GM19193 (cell line): Measurements from ENCODE around the gene COL20A1.

Experiments used
- POLR2A ChIP-seq: IDR thresholded peaks from 4 replicates; pipeline ENCODE4 v1.6.1; 2011; ENCODE audit not compliant: insufficient read depth, insufficient read length; ENCODE audit errors: extremely low read depth

Gene COL20A1

DNA sequence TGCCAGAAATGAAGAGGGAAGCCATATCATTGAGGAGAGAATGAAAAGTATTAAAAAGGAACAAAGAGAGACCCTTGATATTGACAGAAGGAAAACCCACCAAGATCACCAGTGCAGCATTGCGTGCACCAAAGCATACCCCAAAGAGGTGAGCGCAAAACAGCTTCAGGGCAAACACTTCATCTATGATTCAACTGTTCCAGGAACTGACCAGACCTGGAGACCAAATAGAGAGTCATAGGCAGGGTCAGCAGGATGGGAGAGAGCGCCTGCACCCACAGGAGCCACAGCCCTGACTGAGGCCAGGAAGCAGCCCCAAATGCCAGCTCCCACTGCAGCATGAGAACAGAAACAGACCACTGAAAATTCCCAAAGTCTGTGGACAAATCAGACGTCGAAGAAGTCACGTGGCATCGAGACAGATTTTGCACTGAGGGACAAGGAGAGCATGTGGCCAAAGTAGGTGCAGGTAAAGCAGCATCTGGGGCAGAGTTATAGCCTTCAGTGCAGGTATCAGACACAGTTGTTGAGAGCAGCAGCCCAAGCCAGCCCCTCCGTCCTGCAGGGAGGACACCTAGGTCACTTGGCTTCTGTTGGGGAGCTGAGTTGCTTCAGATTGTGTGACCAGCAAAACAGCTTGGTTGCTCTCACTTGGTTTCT lies 38.9 kb downstream of the COL20A1 start:
- no peak for TF ChIP-seq POLR2A

DNA sequence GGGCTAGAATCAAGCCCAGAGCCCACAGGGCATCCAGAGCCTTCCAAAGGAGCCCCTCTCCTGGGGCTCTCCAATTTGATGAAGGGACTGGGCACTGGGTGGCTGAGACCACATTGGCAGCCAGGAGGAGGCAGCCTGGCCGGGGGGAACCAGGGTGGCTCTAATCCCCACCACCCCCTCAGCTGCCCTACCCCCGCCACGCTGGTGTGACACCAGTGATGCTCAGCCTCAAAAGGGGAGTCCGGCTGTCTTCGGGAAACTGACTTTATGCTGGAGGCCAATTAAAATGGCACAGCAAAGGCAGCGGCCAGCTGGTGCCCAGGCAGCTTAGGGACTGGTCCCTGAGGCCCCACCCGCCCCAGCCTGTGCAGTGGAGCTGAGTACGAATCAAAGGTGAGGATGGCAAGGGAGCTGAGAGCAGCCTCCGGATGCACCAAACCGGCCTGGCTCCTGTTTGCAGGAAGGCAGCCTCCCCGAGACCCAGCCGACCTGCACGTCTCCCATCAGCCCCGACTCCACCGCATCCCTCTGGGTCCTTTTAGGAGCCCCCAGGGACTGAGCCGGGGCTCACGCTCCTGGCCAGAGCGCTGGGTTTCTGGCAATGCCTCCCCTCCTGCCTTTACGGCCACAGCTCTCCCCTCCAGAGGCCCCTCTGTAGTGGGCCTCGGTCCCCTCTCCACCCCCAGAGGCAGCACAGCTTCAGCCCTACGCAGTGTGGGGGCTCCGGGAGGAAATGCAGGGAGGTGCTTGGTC lies 39.7 kb downstream of the COL20A1 start:
- TF ChIP-seq POLR2A: no peak

DNA sequence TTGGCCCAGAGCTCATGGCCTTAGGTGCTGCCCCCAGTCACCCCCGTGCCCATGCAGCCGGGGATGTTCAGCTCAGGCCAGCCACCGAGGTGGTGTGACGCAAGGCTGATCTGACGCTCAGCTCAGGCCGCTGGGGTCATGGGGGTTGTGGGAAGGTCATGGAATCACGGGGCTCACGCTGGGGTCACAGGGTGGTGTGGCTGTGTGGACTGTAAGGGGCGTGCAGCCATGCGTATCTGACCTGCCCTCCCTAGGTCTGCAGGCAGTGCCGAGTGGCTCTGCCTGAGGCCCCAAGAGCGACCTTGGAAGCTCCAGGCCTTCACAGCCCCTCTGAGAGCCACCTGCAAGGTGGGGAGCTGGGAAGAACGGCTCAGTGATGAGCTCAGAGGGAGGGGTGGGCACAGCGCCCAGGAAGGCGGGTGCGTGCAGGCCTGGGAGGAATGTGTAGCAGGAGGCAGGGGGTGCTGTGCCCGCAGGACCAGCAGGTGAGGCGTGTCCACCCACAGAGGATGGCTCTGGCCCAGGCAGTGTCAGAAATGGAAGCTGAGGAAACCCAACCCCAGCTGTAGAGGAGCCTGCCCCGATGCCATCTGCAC lies 40.4 kb downstream of the COL20A1 start:
- no peak for TF ChIP-seq POLR2A

- TF ChIP-seq POLR2A: no peak
Observed at GRCh38 chr20:63334356-63334755, 41.4 kb downstream of the COL20A1 start.

DNA sequence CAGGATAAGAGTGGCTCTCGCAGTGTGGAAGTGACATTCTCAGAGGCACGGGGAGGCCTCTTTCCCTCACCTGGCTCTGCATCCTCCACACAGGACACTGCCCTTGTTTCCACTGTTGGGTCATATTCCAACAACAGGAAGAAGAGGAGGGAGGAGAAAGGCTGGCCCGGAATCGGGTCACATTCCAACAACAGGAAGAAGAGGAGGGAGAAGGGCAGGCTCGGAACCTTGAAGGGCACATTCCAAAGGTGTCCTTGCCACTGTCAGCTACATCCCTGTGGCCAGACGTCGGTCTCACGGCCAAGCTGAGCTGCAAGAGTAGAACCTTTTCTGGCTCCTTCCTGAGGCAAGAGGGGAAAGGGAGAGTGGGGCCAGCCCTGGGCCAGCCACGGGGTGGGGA lies 42.7 kb downstream of the COL20A1 start:
- TF ChIP-seq POLR2A: no peak

DNA sequence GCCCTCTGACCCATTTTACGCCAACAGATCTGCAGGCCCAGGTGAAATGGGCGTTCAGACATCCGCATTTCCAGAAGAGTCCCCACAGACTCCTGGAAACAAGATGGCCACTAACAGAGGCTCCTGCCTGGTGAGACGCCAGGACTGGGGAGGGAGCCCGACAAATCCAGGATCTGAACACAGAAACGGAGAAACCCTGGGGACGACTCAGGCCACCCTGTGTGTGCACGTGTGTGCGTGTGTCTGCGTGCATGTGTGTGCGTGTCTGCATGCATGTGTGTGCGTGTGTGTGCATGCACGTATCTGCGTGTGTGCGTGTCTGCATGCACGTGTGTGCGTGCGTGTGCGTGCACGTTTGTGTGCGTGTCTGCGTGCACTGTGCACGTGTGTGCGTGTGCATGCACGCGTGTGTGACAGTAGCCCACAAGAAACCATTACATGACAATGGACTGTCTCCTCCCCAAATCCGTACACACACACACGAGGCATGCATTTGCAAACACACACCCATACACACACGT lies 43.3 kb downstream of the COL20A1 start:
- TF ChIP-seq POLR2A: no peak

GRCh38 chr20:63337786-63338420 lies 44.9 kb downstream of the COL20A1 start:
- no peak for TF ChIP-seq POLR2A

- no peak for TF ChIP-seq POLR2A
Observed at GRCh38 chr20:63342561-63343459, 49.8 kb downstream of the COL20A1 start.

DNA sequence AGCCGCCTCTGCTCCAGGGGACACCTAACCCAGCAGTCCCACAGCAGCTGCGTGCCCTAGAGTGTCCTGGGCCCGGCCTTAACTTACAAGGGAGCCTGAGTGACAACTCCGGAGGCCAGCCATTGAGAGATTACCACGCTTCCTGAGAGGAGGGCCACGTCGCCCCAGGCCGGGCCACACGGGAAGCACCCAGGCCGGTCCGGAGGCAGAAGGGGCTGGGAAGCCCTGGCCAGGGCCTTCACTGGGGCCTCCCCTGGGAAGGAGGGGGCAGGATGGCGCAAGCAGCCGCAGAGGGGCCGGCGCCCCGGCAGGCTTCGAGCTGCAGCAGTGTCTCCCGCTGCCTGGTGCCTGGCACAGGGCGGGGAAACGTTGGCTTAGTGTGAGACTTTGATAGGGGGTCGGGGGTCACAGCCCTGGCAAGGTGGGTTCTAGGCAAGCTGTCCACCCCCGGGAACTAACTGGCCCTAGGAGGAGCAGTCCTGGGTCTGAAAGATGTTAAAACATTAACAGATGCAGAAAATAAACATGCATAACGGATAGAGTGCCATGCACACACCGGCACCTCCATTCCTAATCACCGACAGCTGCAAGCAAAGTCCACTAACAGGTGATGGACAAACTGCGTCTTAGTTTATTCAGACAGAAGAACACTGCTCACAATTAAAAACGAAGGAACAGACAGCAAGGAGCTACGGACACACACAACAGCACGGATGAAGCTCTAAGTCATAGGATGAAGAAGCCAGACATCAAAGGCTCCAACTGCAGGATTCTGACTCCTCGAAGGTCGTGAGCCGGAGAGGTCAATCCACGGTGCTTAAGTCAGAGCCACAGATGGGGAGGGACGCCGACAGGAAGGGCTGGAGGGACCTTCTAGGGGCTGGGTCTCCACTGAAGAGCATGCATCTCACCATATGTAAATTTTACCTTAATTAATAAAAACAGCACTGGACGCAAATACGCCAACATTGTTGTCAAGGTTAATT lies 50.8 kb downstream of the COL20A1 start:
- no peak for TF ChIP-seq POLR2A

DNA sequence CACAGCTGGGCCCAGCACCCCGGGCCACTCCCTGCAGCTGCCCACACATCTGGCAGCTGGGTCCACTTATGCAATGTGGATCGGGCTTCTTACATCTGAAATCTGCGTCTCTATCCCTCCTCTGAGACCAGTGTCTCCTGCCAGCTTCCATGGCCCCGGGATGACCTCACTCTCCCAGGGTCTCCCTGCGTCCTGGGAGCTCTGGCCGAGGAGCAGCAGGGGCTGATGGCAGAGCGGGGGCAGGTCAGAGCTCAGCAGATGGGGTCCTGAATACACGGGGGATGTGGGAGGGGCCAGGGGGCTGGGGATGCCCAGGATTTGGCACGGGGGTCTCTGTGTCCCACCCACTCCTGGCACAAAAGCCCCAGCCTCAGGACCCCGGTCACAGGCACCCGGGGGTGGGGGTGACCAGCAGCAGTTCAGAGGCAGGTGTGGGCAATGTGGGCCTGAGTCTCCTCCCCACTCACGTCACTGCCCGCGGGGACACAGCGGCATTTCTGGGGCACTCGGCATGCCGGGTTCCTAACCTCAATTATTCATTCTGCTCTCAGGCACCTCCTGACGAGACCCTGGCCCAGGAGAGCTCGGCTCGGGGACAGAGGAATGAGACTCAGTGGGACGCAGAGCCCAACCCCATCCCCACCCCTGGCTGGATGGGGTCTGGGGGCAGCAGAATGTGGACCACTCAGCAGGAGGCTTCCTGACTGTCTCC lies 51.8 kb downstream of the COL20A1 start:
- no peak for TF ChIP-seq POLR2A

DNA sequence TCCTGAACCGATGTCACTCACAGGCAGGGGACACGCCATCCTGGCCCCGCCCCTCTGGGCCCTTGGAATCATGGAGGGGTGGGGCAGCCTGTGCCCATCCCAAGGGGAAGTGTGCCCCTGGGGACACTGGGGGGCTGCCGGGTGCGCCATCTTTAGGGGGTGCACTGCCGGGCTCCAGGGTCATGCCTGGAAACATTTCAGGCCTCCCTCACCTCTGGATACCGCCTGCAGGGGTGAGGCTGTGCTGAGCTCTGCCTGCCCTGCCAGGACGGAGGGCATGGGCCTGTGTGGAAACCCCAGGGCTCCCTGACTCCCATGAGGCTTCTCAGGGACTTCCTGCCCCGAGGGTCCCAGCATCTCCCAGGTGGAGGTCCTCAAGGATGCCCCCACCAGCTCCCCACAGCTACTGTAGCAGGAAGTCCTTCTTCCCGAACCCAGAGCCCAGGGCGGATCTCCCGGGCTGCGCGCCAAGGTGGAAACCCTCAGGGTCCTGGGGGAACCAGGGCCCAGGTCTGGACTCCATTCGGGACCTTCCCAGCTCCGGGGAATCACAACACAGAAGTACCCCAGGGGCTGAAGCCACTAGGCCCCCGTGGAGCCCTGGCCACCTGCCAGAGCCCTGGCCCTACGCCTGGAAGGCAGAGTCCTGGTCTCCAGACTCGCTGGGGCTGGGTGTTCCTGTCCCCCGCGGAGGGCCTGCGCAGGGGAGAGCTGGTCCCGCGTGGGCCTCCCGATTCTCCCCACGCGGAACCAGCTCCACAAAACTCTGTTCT lies 52.5 kb downstream of the COL20A1 start:
- no peak for TF ChIP-seq POLR2A
